ENCODE results near the gene RETSAT.

DNA sequence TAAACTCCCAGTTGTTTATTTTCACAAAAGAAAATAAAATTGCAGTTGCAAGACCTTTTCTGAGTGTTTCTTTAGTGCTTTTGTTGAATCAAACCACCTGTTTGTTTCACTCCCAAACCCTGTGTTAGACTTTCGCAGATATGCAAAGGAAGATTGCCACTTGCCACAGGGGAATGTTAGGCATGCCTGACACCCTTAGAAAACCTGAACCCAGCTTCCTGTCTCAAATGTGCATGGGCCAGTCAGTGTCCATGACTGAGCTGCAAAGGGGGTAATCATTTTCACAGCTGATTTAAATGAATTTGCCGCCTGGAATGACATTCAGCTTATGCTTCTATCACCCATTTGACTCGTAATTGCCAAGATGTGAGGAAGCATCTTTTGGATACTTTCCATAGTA is 44.0 kb downstream of the RETSAT start:
- TF ChIP-seq POLR2A (IDR thresholded peaks at IDR 0.05): no peak
- TF ChIP-seq, protein P1, sequence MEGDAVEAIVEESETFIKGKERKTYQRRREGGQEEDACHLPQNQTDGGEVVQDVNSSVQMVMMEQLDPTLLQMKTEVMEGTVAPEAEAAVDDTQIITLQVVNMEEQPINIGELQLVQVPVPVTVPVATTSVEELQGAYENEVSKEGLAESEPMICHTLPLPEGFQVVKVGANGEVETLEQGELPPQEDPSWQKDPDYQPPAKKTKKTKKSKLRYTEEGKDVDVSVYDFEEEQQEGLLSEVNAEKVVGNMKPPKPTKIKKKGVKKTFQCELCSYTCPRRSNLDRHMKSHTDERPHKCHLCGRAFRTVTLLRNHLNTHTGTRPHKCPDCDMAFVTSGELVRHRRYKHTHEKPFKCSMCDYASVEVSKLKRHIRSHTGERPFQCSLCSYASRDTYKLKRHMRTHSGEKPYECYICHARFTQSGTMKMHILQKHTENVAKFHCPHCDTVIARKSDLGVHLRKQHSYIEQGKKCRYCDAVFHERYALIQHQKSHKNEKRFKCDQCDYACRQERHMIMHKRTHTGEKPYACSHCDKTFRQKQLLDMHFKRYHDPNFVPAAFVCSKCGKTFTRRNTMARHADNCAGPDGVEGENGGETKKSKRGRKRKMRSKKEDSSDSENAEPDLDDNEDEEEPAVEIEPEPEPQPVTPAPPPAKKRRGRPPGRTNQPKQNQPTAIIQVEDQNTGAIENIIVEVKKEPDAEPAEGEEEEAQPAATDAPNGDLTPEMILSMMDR (IDR thresholded peaks at IDR 0.05): no peak
